NT2/D1 (cell line): ENCODE data around the gene TSEN2.

Source experiments
- SUZ12 ChIP-seq: IDR thresholded peaks from 2 replicates; pipeline ENCODE4 v1.6.1; 2011; ENCODE audit not compliant: insufficient read length, insufficient read depth; ENCODE audit errors: extremely low read depth
- YY1 ChIP-seq: IDR thresholded peaks from 2 replicates; pipeline ENCODE4 v1.6.1; 2011; ENCODE audit not compliant: insufficient read length, insufficient read depth
- ZNF274 ChIP-seq: IDR thresholded peaks from 2 replicates; pipeline ENCODE4 v1.6.1; 2011; ENCODE audit warnings: mild to moderate bottlenecking, low read depth, low read length

GRCh38 chr3:12507591-12508281, 23.5 kb downstream of the TSEN2 start:
- TF ChIP-seq ZNF274 (no peak), YY1 (no peak), SUZ12 (no peak)
